RKO (cell line): ENCODE data around the gene HOXB9.

Experiments
- DNase-seq: peaks from one replicate; pipeline ENCODE4 v3.0.0-alpha.2; 2016; ENCODE audit warnings: low spot score

HOXB9 gene

DNA sequence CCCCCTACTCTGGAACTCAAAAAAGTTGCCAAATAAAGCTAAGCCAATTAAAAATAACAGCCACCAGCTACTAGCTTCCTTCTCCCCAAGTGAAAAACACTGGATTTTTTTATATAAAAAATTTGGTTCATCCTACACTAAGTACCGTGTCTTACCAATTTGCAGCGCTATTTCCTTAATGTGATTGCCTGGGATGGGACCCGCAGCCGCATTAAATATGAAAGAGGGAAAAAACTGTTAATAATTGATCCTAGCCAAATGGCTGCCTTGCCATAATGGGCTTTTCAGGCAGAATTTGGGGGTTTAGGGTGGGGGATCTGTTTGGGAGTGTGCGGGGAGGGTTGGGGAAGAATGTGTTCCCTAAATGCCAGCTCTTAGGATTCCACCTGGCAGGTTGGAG lies 2.0 kb downstream of the HOXB9 start:
- DNase-seq: no peak

DNA sequence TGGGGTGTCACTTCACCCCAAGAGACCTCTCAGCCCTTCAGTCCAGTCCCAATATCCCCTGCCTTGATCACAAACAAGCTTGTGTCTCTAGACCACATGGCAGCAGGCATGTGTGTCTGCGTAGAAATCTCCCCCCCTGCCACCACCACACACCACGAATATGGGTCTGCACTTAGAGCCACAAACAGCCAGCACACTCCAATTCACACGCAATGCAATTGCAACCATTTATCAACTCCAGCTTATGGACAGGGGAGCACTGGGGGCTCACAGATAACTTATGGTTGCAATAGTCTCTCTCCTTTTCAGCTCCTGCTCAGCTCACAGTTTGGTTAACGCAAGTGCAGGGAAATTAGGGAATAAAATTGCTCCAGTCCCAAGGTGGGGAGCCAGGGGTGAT lies 2.6 kb downstream of the HOXB9 start:
- no peak for DNase-seq

DNA sequence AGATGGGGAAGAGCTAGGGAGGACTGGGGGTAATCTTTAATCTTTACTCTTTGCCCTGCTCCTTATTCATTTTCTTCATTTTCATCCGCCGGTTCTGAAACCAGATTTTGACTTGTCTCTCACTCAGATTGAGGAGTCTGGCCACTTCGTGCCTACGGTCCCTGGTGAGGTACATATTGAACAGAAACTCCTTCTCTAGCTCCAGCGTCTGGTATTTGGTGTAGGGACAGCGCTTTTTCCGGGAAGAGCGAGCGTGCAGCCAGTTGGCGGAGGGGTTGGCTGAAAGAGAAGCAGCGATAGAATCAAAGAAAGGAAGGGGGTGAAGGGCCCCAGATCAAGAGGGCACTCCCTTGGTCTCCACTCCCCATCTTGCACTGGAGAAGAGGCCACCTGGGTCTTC lies 3.3 kb downstream of the HOXB9 start:
- no peak for DNase-seq

DNA sequence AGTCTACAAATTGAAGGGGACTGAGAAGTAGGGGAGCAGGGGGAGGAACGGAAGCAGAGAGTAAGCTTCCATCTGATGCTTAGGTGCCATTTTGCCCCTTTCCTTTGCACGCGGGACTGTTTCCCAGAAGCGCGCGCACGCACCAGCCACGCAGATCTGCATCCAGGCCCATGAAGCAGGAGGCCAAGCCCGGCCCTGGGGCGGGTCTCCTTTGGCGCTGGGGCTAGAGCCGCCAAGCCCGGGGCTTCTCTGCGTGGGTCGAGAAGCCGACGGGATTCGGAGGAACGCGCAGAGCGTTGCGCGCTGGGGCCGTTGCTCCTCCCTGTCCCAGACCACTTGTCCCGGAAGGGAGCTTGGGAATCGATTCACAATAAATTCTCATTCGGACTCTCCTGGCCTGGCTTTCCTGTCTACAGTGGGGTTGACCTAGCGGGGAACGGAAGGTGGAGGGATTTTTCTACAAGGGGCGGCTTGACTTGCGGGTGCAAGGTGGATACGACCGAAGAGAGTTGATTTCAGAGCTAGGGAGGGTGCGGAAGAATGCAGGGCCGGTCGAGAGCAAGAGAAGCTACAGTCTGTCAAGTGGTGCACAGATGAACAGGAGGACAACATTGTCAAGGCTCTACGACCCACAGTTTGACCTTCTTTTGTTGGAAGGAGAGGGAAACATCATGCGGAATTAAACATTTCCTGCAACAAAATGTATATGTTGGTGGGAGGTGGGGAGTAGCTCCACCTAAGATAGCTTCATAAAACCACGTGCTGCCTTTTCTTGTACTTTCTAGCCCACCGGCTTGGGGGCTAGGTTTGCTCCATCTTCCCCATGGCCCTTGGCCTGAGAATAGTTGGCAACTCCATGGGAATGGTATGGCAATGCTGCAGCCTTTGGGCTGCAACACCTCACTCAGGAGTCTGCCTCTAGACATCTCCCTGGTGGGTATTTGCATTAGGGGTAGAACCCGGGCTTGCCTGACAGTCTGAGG lies 4.5 kb downstream of the HOXB9 start:
- no peak for DNase-seq

DNA sequence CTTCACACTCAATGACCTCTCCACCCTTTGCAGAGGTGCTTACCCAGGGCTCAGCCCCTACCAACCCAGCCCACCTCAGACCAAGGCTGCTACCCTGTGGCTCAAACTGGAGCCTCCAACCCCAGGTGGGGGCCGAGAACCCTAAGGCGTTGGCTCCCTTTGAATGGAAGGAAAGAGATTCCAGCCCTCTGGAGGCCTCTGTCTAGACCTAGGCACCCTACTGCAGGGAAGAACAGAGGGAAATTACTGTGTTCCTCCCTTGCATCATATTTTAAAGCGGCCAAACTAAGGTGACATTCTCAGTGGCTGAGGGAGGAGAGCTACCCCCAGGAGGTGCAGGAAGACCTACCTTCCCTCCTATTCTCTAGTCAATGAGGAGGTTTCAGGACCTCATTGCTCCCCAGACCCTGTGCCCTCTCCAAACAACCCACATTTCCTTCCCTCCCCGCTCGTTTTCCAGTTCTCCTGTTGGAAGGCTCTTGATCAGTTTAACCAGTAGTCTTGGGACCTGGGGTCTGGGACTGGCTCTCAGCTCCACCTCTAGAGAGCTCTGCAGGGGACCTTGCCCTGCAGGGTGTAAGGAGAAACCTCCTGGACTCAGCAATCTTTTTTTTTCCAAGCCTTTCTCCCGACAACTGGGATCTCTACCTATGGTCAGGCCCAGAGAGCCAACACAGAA lies 5.6 kb downstream of the HOXB9 start:
- DNase-seq: no peak

DNA sequence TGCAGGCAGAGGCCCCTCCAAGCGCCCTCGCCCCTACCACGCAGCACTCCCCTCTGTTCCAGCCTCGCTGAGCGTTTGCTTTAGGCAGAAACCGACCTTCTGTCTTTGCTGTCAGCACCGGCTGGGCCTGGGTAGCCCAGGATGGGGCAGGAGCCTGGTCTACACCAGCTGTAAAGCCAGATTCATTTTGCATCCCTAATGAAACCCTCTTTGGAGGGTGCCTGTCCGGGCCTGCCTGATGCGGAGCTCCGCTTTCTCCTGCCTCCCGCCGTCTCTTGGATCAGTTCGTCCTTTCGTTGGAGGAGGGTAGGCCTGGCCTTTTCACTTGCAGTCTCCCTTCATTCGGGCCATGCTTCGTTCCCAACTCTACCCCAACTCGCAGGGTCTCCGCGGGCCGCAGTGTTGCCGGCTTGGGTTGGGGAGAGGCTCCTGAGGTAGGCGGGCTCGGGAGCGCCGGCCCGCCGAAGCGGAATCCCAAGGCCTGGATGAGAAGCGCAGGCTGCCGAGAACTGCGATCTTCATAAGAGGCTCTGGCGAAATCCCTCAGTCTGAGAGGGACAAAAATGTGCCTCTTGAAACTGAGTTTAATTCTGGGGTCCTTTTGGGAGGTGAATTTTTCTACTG lies 6.2 kb downstream of the HOXB9 start:
- DNase-seq: no peak

DNA sequence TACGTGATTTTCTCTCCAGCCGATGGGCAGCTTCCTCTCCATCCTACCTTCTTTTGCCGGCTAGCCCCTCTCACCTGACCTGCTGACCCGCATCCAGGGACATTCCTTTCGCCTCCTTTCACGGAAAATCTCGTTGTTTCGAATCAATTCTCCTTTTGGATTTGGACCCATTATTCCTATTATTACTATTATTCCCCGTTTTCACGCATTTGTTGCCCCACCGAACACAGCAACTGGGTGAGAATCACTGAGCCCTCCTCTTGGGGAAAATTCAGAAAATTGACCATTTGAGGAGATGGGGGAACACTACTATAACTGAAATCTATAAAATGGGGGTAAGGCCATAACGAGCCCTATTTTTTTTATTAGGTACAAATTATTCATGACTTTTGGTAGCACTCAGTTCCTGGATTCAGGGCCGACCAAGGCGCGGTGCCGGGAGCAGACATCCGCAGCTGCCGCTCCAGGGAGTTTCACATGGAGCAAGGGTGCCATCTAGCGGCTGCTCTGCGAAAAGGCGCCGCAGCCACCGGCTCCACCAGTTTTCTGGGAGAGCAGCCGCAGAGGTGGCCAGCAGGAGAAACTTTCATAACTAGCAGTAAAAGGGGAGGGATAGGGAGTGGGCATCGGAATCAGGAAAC lies 7.8 kb downstream of the HOXB9 start:
- peak; percentile 82 for DNase-seq

DNA sequence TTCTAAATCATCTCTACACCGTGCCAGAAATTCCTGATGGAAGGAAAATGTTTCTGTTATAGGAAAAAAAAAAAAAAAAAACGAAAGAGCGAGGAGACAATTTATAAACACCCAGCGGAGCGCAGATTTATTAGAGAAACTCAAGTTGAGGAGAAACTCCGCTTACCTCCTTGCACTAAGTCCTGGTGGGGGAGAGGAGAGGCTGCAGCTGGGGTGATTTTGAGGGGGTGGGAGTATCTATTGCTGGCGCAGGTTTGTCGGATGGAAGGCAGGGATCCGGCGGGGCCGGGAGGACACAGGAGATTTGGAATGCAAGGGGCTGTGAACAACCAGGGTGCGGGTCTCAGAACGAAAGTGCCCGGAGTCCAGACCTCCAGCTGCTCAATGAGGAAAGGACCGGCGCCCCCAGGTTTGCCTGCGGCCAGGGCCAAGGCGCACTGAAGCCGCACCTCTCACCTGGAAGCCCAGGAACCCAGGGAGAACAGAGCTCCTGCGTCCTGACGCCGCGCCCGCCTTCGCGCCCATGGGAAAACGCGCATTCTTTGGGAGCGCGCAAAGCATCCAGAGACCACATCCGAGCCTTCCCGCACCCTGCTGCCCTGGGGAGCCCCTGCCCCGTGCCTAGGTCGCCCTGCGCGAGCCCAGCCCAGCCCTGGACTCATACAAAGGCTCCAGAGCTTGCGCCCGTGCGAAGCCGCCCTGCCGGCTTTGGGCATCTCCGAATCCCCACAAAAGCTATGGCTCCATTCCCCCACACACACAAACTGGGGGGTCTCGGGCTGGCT lies 8.5 kb downstream of the HOXB9 start:
- no peak for DNase-seq

DNA sequence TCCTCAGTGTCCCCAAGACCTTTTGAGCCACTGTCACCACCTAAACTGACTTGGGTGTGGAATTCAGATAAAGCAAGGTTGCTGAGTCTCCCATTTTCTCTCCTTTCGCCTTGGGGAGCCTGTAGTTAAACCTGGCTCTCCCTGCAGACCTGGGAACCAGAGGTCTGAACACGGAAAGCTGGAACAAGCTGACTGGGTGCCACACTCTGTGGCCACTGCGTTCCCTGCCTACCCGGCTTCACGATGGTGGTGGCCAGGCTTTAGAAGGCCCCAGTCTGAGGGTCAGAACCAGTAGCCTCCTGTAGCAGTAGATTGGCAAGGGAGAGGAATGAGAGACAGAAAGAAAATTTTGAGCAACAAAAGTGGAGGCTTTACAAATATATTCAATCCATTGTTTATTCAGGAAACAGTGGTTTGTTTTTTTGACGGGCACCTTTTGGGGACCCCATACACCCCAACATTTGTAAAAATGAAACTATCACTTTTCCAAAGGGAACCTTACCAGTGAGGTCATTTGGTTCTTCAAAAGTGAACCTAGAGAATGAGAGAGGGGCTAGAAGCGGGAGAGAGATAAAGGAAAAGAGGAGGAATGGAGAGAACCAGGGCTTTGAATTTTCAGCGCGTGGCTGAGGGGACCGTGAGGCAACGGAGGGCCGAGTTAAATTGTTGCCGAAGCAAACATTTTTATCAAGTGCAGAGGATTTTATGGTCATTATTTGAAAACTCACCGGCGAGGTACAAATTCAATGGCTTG lies 9.3 kb downstream of the HOXB9 start:
- no peak for DNase-seq

DNA sequence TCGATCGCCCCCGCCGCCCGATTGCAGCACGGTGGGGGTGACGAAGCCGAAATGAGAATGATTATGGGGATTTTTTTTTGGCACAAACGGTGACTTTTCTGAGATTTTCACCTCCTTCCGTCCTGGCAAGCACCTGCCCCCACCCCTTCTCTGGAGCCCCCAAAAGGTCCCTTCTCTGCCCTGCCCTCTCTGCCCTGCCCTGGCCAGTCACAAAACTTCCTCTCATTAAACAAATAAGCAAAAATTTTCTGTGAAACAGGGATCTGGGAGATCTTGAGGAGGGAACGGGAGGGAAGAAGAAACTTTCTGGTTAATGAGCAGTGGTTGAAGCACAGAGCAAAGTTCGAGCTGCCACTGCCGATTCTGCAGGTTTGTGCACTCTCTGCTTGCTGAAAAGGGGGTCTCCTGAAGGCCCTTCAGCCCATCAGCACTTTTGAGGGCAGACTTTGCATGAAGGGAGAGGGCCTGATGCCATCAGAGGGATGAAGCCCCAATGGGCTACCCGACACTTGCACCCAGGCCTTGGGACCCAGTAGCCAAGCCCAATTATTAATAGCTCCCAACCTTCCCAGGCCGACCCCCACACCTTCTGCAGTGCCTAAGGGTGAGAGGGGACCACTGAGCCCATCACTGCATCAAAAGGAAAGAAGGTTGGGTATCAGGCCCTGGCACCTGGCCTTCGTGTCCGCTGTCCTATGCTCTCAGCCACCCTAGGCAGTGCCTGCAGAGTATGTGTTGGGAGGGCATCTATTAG lies 10.0 kb downstream of the HOXB9 start:
- no peak for DNase-seq

DNA sequence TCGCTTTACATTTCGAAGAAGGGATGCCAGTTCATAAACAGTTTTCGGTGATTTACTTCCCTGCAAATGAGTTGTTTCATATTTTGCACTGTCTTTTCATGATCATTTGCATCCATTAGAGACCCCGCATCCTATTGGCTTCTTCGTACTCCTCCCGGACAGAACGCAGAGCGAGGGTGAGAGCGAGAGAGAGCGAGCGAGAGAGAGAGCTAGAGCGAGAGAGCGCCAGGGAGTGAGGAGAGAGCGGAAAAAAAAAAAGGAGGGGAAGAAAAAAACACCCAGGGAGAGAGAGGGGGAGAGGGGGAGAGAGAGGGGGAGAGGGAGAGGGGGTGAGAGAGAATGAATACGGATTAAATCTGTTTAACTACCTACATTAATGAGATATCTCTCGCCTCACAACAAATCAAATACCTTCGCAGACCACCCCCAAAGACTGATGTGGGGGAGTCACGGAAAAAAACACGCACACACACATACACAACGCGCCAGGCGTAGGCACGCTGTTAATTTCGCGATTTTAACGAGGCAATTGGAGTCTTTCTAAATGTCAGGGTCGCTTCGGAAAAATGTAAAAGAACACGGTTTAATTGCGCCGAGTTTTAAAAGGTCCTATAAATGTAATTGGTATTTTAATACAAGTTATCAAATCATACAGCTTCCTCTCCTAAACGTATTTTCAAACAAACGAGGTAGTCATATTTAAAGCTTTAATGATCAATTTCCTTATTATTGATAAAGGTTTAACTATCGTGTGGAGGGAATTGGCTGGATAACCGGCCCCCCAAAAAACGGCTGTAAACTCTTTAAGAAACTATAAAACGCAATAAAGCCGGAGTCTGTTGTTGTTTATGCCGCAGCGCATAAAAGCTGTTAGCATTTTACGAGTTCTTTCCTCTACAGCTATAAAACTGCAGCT lies 10.9 kb downstream of the HOXB9 start, which contains the start of gene HOXB8:
TSS of gene HOXB8 (minus strand) at position 246 of the 916 bp plus-strand sequence. CDS start 588 bp downstream, outside the sequence.
- no peak for DNase-seq

DNA sequence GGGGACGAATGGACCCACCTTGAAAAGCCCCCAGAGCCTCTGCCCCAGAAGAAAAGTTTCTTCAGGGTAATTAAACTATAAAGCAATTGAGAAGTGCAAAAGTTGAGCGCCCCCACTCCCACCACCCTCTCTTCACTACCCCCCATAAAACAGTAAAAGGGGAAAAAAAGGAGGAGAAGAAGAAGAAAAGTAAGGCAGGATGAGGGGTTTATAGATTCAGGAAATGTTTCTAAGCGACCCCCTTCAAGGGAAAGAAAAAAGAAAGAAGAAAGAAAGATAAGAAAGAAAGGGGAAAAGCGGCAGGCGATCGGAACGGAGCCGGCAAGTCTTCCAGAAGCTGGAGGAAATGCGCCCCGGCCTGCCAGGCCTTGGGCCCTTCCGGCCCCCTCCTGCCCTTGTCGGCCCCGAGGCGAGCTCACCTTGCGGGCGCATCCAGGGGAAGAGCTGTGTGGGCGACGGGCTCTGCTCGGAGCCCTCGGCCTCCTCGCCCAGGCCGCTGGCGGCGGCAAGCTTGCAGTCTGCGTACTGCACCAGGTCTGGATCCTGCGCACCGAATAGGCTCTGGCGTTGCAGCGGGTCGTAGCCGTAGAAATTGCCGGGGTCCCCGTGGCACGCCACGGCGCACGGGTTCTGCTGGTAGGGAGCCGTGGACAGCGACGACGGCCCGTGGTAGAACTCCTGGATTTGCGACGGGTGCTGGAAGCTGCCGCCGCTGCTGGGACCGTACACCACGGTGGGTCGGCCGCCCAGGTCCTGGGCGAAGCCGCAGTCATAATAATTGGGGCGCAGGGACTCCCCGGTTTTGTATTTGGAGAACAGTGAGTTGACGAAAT lies 12.1 kb downstream of the HOXB9 start:
- peak; percentile 51 for DNase-seq

DNA sequence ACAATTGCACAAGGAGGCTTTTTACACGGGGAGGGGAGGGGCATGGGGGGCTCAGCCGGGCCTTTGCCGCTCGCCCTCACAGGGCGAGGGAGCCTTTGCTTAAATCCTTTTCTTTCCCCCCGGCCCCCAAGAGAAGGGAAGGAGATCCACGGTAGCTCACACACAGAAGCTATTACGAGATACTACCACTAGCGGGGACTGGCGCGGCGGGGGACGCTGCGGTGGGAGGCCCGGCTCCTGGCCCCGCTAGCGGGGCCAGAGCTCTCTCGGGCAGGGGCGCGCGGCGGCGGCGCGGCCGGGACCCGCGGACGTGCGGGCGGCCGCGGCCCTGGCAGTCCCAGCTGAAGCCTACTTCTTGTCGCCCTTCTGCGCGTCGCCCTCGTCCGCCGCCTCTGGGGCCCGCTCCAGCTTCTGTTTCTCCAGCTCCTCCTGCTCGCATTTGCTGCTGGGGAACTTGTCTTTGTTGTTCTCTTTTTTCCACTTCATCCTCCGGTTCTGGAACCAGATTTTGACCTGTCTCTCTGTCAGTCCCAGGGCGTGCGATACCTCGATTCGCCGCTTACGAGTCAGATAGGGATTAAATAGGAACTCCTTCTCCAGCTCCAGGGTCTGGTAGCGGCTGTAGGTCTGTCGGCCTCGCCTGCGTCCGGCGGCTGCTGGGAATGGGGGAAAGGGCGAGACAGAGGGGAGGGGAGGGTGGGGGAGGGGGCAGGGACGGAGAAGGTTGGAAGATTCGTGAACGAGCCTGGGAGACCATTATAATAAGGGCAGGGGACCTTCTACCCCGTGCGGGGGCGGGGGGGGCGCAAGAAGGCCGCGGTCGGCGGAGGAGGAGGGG lies 13.1 kb downstream of the HOXB9 start:
- DNase-seq: peak; percentile 70

DNA sequence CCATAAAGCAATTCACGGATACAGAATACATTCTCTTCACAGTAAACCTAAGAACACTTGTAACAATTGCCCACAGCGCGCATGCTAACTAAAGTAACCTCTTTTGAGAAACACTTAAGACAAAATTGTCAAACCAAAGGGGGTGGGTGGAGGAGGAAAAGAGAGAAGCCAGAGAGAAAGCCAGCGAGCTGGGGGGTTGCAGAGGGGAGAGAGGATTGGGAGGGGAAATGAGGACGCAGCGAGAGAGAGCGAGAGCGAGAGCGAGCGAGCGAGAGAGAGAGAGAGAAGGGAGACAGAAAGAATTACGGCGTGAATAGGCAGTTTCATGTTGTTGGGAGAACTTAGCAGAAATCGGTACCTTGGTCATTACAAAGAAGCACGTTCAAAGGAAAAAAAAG lies 13.7 kb downstream of the HOXB9 start:
- peak; percentile 63 for DNase-seq

DNA sequence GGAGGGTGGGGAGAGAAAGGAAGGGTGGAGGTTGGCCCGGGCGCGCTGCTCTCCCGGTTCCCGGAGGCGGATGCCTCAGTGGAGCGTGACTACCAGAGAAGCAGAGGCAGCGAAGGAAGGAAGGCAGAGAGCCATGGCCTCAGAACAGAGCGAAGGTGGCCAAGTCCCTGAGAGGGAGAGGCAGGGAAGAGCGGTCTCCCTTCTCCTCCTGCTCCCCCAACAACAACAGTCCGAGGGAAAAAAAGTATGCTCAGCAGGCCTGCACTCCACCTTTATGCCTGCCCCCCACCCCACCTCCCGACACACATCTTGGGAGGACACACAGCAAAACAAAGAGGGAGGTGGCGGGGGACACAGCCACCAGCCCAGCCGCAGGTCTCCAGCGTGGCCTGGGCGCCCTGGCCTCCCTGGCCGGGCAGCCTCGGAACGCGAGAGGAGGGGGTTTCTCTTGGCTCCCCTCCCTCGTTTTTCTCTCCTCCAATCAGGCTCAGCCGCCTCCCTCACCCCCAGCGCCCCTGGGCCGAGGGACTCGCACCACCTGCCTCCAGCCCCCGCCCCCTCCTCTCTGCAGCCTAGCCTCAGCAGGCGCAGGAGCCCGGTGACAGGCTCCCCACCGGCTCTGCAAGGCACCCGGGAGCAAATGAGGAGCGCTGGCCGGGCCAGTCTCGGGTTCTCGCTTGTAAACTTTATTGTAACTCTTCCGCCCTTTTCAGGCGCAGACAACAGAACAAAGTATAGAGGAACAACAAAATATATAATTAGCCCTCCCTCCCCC lies 14.3 kb downstream of the HOXB9 start:
- peak; percentile 59 for DNase-seq

DNA sequence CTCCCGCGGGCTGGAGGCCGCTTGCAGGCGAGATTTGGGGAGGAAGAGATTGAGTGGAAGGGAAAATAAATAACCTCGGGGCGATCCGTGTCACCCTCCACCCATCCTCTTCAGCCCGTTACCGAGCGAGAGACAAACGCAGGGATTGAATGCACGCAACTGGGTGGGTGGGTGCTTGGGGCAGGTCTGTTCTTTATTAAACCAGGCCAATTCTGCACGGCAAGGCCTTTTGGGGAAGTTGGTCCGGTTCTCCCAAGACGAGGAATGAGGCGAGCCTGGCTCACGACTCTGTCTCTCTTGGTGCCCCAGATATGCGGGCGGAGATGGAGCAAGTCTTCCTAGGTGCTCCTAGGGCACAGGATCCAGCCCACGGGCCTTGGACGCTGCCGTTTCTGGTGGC lies 14.9 kb downstream of the HOXB9 start:
- DNase-seq: peak; percentile 58
